Karpas-422 (cell line): ENCODE data around the gene C22orf42. TPM values are rescaled to one million over a fixed set of nuclear protein-coding genes. Genes with fewer than 3 reads are reported as not detected.

Source experiments
- DNase-seq: peaks from one replicate; pipeline ENCODE4 v3.0.0-alpha.2; 2015
- H2AFZ ChIP-seq: fragments of 200-600 bp; sonication (generic); 2 replicates; pipeline ENCODE4 v1.6.1; 2014; ENCODE audit warnings: antibody characterized with exemption, low read length, mixed read lengths
- H3K27ac ChIP-seq: fragments of 200-600 bp; sonication (generic); 2 replicates; pipeline ENCODE4 v1.5.1; 2014; ENCODE audit warnings: mild to moderate bottlenecking, low read length, moderate library complexity
- H3K27me3 ChIP-seq: fragments of 200-600 bp; sonication (generic); 2 replicates; pipeline ENCODE4 v1.6.1; 2014; ENCODE audit warnings: low read length, mixed read lengths
- H3K36me3 ChIP-seq: fragments of 200-600 bp; sonication (generic); 2 replicates; pipeline ENCODE4 v1.6.1; 2014; ENCODE audit warnings: low read length, mixed read lengths; ENCODE audit not compliant: insufficient read depth
- H3K4me1 ChIP-seq: fragments of 200-600 bp; sonication (generic); 2 replicates; pipeline ENCODE4 v1.6.1; 2014; ENCODE audit warnings: mild to moderate bottlenecking, low read length, mixed read lengths
- H3K4me2 ChIP-seq: fragments of 200-600 bp; sonication (generic); 2 replicates; pipeline ENCODE4 v1.6.1; 2014; ENCODE audit warnings: low read length, low read depth, mild to moderate bottlenecking; ENCODE audit not compliant: poor library complexity, severe bottlenecking
- H3K4me3 ChIP-seq: fragments of 200-600 bp; sonication (generic); 2 replicates; pipeline ENCODE4 v1.5.1; 2014; ENCODE audit warnings: mild to moderate bottlenecking, antibody characterized with exemption, low read length, mixed read lengths
- H3K79me2 ChIP-seq: fragments of 200-600 bp; sonication (generic); 2 replicates; pipeline ENCODE4 v1.6.1; 2014; ENCODE audit warnings: mild to moderate bottlenecking, low read length, mixed read lengths
- H3K9ac ChIP-seq: fragments of 200-600 bp; sonication (generic); 2 replicates; pipeline ENCODE4 v1.6.0; 2014; ENCODE audit warnings: low read length
- H3K9me2 ChIP-seq: fragments of 200-600 bp; sonication (generic), shearing (Covaris generic); replicated peaks from 2 replicates; pipeline ENCODE4 v1.6.0; 2014; ENCODE audit warnings: mild to moderate bottlenecking, low read length, moderate library complexity; ENCODE audit not compliant: insufficient read depth
- H3K9me3 ChIP-seq: fragments of 300-700, 200-600 bp; sonication (generic); 2 replicates; pipeline ENCODE4 v1.6.1; 2014; ENCODE audit warnings: low read length, mixed read lengths
- H4K20me1 ChIP-seq: fragments of 200-600 bp; sonication (generic); 2 replicates; pipeline ENCODE4 v1.6.1; 2014; ENCODE audit warnings: mild to moderate bottlenecking, antibody characterized with exemption, low read length, low read depth; ENCODE audit not compliant: insufficient read depth
- small RNA-seq: library from RNA; depleted of rRNA; stranded (forward); fragments of <200 nt; gene quantifications from one replicate; pipeline ENCODE3, GENCODE V24; 2014
- total RNA-seq: library from RNA; depleted of rRNA; stranded (reverse); fragments of >200 nt; shearing (Covaris generic); gene quantifications from 2 replicates; pipeline ENCODE4 v1.2.3, GENCODE V29; 2014; ENCODE audit warnings: low replicate concordance; rRNA removed

C22orf42 gene
- total RNA-seq, 1 experiment from 2014 or later, result not detected

DNA sequence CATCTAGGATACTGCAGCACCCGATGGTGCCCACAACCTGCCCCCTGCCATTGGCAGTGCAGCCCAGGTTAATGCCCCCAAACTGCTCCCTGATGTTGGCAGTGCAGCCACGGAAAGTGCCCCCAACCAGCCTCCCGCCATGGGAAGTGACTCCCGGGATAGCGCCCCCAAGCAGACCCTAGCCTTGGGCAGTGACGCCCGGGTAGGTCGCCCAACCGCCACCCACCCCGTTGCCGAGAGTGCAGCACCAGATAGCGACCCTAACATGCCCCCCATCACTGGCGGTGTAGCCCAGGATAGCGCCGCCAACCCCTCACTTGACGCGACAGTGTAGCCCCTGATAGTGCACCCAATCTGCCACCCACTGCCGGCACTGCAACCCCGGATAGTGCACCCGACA is 38.5 kb downstream of the C22orf42 start:
- Histone ChIP-seq H3K9me3 (no peaks in the 10 kb centered on the region), H3K27ac (no peak overlapping the region), H3K4me1 (no peaks in the 10 kb centered on the region), H3K9me2 (no peaks in the 10 kb centered on the region), H3K9ac (no peak overlapping the region), H4K20me1 (no peaks in the 10 kb centered on the region), H3K79me2 (no peaks in the 10 kb centered on the region), H3K4me3 (no peak overlapping the region), H3K27me3 (no peaks in the 10 kb centered on the region), H3K36me3 (no peaks in the 10 kb centered on the region), H2AFZ (no peak overlapping the region), H3K4me2 (no peak overlapping the region)
- DNase-seq, result no peak

DNA sequence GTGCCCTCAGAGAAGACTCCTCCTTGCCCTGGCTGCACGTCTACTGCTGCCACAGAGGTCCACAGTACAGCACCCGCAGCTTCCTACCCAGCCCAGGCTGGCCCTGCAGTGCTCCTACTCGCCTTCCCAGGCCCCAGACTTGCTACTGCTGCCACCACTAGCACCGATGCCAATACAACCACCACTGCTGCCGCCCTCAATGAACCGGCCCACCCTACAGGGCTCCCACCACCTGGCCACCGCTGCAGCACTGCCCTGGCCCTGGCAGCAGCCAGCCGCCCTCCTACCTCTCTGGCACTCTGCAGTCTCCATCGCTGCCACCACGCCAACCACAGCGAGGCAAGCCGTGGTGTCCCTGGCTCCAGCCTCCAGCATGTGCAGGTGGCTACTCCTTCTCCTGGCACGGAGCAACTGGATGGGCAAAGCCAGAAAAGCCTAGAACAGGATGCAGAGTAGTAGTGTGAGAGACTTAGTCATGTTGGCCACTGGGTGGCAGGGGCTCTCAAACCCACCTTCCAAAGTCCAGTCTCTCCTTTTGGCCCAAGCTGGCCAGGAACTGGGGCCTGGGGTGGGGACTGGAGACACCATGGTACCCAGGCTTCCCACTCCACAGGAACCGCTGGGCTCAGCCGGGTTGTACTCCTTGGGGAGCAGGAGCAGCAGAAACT is 39.4 kb downstream of the C22orf42 start:
- no peak overlapping the region for H3K27ac ChIP-seq
- no peaks in the 10 kb centered on the region for H3K9me2 ChIP-seq
- H3K4me2 ChIP-seq, result no peak overlapping the region
- H3K9ac ChIP-seq, result no peak overlapping the region
- H3K9me3 ChIP-seq, result no peaks in the 10 kb centered on the region
- H3K79me2 ChIP-seq, result no peaks in the 10 kb centered on the region
- H3K4me3 ChIP-seq, result no peak overlapping the region
- H4K20me1 ChIP-seq, result no peaks in the 10 kb centered on the region
- peak; percentile 34 for DNase-seq
- H2AFZ ChIP-seq, result no peak overlapping the region
- no peaks in the 10 kb centered on the region for H3K4me1 ChIP-seq
- H3K36me3 ChIP-seq, result no peaks in the 10 kb centered on the region
- no peaks in the 10 kb centered on the region for H3K27me3 ChIP-seq

DNA sequence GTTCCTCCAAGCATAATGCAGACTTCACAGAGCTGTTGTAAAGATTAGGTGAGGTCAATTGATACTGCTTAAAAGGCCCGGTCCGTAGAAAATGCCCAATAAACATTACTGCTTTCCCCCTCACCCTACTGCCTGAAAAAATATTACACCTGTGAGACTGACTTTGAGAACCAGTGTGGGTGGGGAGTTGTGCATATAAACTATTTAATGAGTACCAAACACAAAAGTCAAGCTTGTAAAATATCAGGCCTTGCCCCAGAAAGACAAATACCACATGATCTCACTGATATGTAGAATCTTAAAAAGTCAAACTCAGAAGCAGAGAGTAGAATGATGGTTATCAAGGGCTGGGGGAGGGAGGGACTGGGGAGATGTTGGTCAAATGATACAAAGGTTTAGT is 46.7 kb downstream of the C22orf42 start:
- H3K27ac ChIP-seq, result no peak overlapping the region
- no peaks in the 10 kb centered on the region for H3K4me1 ChIP-seq
- no peaks in the 10 kb centered on the region for H3K27me3 ChIP-seq
- DNase-seq, result no peak
- H3K4me3 ChIP-seq, result no peak overlapping the region
- H3K9me2 ChIP-seq, result no peaks in the 10 kb centered on the region
- no peaks in the 10 kb centered on the region for H3K36me3 ChIP-seq
- H3K4me2 ChIP-seq, result no peak overlapping the region
- H3K79me2 ChIP-seq, result no peaks in the 10 kb centered on the region
- H4K20me1 ChIP-seq, result no peaks in the 10 kb centered on the region
- no peak overlapping the region for H2AFZ ChIP-seq
- H3K9me3 ChIP-seq, result no peaks in the 10 kb centered on the region
- no peak overlapping the region for H3K9ac ChIP-seq

DNA sequence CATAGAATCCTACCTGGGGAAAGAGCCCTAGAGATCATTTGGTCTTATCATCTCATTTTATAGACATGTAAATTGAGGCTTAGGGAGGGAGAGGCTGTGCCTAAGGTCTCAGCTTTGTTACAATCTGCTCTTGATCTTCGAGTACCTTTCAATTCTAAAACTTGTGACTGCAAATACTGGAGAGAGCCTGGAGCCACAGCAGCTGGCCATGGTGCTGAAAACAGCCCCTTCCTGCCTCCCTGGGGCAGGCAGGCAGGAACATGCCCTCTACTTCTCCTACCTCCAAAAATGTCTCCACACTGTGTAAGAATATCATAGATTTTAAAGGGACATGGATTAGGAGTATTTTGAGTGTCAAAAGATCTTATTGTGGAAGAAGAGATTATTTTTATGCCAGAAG is 52.2 kb downstream of the C22orf42 start:
- H3K4me3 ChIP-seq, result no peak overlapping the region
- H3K9me3 ChIP-seq, result no peaks in the 10 kb centered on the region
- no peak overlapping the region for H3K27ac ChIP-seq
- no peak overlapping the region for H3K9ac ChIP-seq
- H3K79me2 ChIP-seq, result no peaks in the 10 kb centered on the region
- H4K20me1 ChIP-seq, result no peaks in the 10 kb centered on the region
- no peaks in the 10 kb centered on the region for H3K36me3 ChIP-seq
- H2AFZ ChIP-seq, result no peak overlapping the region
- H3K4me1 ChIP-seq, result no peaks in the 10 kb centered on the region
- peak; percentile 60 for DNase-seq
- no peaks in the 10 kb centered on the region for H3K27me3 ChIP-seq
- H3K4me2 ChIP-seq, result no peak overlapping the region
- no peaks in the 10 kb centered on the region for H3K9me2 ChIP-seq

DNA sequence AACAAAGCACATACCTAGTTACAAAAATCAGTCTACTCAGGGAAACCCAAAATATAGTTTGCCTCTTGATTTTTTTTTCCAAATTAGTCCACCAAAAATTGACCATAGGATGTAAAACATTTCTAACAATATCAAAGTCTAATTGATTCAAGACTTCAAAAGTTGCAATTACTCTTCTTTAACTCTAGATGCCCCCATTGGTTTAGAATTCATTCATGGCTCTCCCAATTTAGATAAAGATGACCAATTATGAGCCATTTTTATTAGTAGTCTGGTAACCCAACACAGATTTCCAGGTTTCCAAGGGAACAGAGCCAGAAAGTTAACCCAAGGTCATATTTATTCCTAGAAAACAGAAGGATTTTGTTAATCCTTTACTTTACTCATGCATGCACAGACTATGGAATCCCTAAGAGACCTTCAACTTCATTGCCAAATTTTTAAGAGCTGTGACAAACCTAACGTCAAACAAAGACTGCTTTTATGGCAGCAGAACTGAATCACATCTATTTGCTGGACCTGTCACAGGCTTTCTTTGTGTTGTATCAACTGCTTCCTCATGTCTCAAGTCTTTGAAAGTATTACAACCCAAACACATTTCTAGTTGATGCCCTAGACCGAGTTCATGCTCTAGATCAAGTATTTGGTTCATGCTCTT is 55.3 kb downstream of the C22orf42 start:
- H3K79me2 ChIP-seq, result no peaks in the 10 kb centered on the region
- no peak overlapping the region for H3K27ac ChIP-seq
- H3K9me3 ChIP-seq, result no peaks in the 10 kb centered on the region
- peak; percentile 67 for DNase-seq
- H3K4me2 ChIP-seq, result no peak overlapping the region
- H3K4me1 ChIP-seq, result no peaks in the 10 kb centered on the region
- no peaks in the 10 kb centered on the region for H3K27me3 ChIP-seq
- no peak overlapping the region for H3K4me3 ChIP-seq
- H3K9ac ChIP-seq, result no peak overlapping the region
- H3K36me3 ChIP-seq, result no peaks in the 10 kb centered on the region
- no peak overlapping the region for H2AFZ ChIP-seq
- H4K20me1 ChIP-seq, result no peaks in the 10 kb centered on the region
- no peaks in the 10 kb centered on the region for H3K9me2 ChIP-seq

DNA sequence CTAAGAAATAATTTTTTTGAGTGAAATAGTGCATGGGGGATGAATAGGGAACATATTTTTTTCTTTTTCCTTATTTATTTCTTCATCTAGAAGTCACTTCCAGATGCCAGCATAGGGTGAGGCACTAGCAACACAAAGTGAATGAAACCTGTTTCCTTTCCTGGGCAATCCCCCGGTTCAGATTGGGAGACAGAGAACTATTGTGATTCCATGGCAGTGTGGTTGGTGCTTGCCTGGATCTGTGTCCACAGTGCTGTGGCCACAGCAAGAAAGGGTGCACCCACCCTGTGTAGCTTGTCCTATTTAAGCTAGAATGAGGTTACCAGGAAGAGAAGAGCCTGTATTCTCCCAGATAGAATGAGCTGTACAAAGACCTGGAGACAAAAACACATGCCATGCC is 58.4 kb downstream of the C22orf42 start:
- Histone ChIP-seq H2AFZ (no peak overlapping the region), H3K4me3 (no peak overlapping the region), H3K9me3 (no peaks in the 10 kb centered on the region), H3K79me2 (no peaks in the 10 kb centered on the region), H3K9me2 (no peaks in the 10 kb centered on the region), H3K27me3 (no peaks in the 10 kb centered on the region), H3K9ac (no peak overlapping the region), H3K4me2 (no peak overlapping the region), H3K36me3 (no peaks in the 10 kb centered on the region), H3K27ac (no peak overlapping the region), H4K20me1 (no peaks in the 10 kb centered on the region), H3K4me1 (no peaks in the 10 kb centered on the region)
- DNase-seq, result no peak

Small RNA genes within 50 kb of the gene (small RNA-seq; reads per million reads assigned to genes)
- gene AP1B1P2 (not detected), gene RF02171 (not detected)

Other genes with a start within 250 kb of the C22orf42 start
- gene YWHAH, start 214.8 kb downstream of the C22orf42 start, total RNA-seq, result 38.5 and 51.7 TPM in 2 replicates
- gene SLC5A1, start 116.0 kb downstream of the C22orf42 start, total RNA-seq, result not detected in 2 replicates
- not detected in 2 replicates for gene RFPL2, start 45.8 kb upstream of the C22orf42 start, total RNA-seq
- gene SLC5A4, start 96.0 kb upstream of the C22orf42 start, total RNA-seq, result not detected in 2 replicates
- not detected in 2 replicates for gene RFPL3, start 198.6 kb upstream of the C22orf42 start, total RNA-seq